Upper lobe of left lung (tissue), 4 donors: ENCODE data around the gene UBE2D3.

Experiments used
- EP300 ChIP-seq, 4 donors: sonication (generic); formaldehyde crosslinking; IDR thresholded peaks; one replicate each; pipeline ENCODE4 v1.5.1; 2017; ENCODE audit warnings: antibody characterized with exemption in 4 of 4, control low read depth in 2 of 4
- POLR2A ChIP-seq, 4 donors: fragments of 450-650 bp; IDR thresholded peaks; one replicate each; pipeline ENCODE4 v1.5.1; 2016 to 2017; ENCODE audit warnings: antibody characterized with exemption in 4 of 4, mild to moderate bottlenecking in 2 of 4
- TF ChIP-seq, protein P1 (sequence below), 6 experiments: fragments of 450-650 bp in 4 of 6; fragments of 200-600 bp in 2 of 6; sonication (generic) in 2 of 6; IDR thresholded peaks; one replicate each; pipeline ENCODE4 v1.5.1; 2016 to 2019; ENCODE audit warnings: antibody characterized with exemption in 6 of 6

DNA sequence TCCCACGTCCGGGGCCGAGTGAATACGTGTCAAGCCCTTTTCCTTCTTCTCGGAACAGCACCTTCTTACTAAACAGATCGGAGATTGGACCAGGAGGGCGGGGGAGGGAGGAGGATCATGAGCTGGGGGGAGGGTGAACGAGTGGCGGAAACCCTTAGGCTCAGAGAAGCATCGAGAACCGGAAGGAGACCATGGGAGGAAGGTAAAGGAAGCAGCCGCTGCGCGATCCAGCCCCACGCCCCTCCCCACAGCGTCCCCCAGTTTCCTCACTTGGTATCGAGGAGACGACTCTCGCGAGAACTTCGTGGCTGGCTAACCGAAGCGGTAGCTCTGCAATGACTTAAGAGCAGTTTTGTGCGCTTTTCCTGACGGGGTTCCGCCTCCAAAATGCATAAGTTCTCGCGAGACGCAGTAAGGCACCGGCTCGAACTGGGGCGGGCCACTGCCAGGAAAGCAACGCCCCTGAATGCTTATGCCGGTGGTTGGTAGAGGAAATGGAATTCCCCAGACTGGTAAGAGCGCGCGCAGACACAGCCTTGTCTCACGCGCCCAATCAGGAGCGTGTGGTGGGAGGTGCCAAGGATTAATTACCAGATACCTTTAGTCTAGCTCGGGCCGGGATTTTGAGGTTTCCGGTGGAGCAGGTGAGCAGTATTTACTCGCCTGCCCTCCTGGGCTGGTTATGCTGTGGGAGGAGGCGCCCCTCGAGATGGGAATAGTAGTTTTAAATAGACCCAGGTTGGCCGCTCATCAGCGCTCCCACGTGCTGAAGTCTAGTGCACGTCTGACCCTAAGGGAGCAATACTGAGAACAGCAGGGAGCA is 534 bp upstream of the UBE2D3 start:
- TF ChIP-seq, protein P1, sequence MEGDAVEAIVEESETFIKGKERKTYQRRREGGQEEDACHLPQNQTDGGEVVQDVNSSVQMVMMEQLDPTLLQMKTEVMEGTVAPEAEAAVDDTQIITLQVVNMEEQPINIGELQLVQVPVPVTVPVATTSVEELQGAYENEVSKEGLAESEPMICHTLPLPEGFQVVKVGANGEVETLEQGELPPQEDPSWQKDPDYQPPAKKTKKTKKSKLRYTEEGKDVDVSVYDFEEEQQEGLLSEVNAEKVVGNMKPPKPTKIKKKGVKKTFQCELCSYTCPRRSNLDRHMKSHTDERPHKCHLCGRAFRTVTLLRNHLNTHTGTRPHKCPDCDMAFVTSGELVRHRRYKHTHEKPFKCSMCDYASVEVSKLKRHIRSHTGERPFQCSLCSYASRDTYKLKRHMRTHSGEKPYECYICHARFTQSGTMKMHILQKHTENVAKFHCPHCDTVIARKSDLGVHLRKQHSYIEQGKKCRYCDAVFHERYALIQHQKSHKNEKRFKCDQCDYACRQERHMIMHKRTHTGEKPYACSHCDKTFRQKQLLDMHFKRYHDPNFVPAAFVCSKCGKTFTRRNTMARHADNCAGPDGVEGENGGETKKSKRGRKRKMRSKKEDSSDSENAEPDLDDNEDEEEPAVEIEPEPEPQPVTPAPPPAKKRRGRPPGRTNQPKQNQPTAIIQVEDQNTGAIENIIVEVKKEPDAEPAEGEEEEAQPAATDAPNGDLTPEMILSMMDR (IDR thresholded peaks at IDR 0.05), result peak in 2 of 6 experiments; percentile 16 to 23
- TF ChIP-seq EP300 (IDR thresholded peaks at IDR 0.05), result peak in 1 of 4 donors; percentile 80
- peak in 3 of 4 donors; percentile 70 to 86 (median 79) for TF ChIP-seq POLR2A (IDR thresholded peaks at IDR 0.05)
